GM21529 (cell line): ENCODE results near the gene CREBRF.
"Not testable (repeated sequence)": the region's sequence is repeated elsewhere in the genome, so short reads cannot be mapped to it uniquely, and the experiment has no call there.

ENCODE experiments used
- ATAC-seq: cut with Tn5 transposase; IDR thresholded peaks from one replicate; pipeline ENCODE4 v1.9.1; 2021; ENCODE audit not compliant: unreplicated experiment

Gene CREBRF

GRCh38 chr5:173152547-173152946, 96.4 kb downstream of the CREBRF start:
- ATAC-seq = no peak

GRCh38 chr5:173153842-173154241, 97.7 kb downstream of the CREBRF start:
- no peak for ATAC-seq

- not testable (repeated sequence) for ATAC-seq
Observed at GRCh38 chr5:173154619-173155018, 98.5 kb downstream of the CREBRF start.

GRCh38 chr5:173155912-173156311, 99.8 kb downstream of the CREBRF start:
- ATAC-seq = no peak

GRCh38 chr5:173158366-173158765, 102.2 kb downstream of the CREBRF start:
- no peak for ATAC-seq

- ATAC-seq = no peak
Observed at GRCh38 chr5:173159256-173159655, 103.1 kb downstream of the CREBRF start.

- ATAC-seq = no peak
Observed at GRCh38 chr5:173161148-173161547, 105.0 kb downstream of the CREBRF start.

GRCh38 chr5:173163219-173163618, 107.1 kb downstream of the CREBRF start:
- ATAC-seq = no peak

GRCh38 chr5:173165177-173166016, 109.2 kb downstream of the CREBRF start:
- no peak for ATAC-seq

- no peak for ATAC-seq
Observed at GRCh38 chr5:173172166-173172565, 116.0 kb downstream of the CREBRF start.

GRCh38 chr5:173175523-173175922, 119.4 kb downstream of the CREBRF start:
- ATAC-seq = no peak

- no peak for ATAC-seq
Observed at GRCh38 chr5:173178369-173178910, 122.3 kb downstream of the CREBRF start.

GRCh38 chr5:173180331-173180730, 124.2 kb downstream of the CREBRF start:
- no peak for ATAC-seq

GRCh38 chr5:173187054-173187743, 131.0 kb downstream of the CREBRF start:
- ATAC-seq = no peak

- ATAC-seq = no peak
Observed at GRCh38 chr5:173188280-173188679, 132.1 kb downstream of the CREBRF start.
